DMS53 treated with DMSO at 0.1 percent for 48 hours (cell line): Measurements from ENCODE around the gene SLC43A1.

ENCODE experiments used
- DNase-seq: peaks from one replicate; lab custom pipeline; 2025; ENCODE audit not compliant: unreplicated experiment; lab: John Stamatoyannopoulos, UW

The SLC43A1 gene

DNA sequence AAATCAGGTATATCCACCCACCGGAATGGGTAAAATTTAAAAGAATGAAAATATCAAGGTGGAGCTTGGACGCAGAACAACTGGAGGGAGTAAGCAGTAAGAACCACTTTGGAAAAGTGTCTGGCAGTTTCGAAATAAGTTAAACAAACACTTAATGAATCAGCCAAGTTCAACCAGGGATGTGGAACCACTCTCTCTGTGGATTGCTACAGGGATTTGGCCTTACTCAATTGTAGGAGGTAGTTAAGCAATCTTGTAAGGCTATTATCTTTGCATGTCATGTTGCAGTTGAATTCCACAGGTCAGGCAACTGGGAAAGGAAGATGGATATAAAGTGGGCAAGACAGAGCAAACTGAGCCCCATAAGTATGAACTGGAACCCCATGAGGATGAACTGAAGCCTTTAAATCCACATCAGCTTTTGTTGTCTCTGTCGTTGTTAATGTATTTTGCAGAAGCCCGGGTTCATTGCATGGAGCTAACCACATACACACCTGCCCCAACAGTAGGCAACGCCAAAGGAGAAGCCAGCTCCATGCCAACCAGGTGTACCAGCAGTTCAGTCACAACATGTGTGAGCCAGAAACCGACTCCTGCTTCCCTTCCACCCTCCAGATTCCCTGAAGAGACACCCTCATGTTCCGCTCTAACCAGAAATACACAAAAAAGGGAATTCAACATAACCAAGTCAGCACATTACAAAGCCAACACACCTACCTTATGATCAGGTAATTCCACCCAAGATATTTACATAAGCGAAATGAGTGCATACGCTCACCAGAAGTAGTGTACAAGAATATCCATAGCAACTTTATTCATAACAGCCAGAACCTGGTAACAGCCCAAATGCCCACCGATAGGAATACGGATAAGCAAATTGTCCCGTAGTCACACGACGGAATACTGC lies 80.6 kb downstream of the SLC43A1 start:
- no peak for DNase-seq
